HuH-7 (cell line): ENCODE measurements around the gene MED16.
"Not testable (repeated sequence)": the region's sequence is repeated elsewhere in the genome, so short reads cannot be mapped to it uniquely, and the experiment has no call there.

ENCODE experiments used
- DNase-seq: peaks from one replicate; pipeline ENCODE4 v3.0.0; 2011; ENCODE audit warnings: low spot score

MED16 gene

DNA sequence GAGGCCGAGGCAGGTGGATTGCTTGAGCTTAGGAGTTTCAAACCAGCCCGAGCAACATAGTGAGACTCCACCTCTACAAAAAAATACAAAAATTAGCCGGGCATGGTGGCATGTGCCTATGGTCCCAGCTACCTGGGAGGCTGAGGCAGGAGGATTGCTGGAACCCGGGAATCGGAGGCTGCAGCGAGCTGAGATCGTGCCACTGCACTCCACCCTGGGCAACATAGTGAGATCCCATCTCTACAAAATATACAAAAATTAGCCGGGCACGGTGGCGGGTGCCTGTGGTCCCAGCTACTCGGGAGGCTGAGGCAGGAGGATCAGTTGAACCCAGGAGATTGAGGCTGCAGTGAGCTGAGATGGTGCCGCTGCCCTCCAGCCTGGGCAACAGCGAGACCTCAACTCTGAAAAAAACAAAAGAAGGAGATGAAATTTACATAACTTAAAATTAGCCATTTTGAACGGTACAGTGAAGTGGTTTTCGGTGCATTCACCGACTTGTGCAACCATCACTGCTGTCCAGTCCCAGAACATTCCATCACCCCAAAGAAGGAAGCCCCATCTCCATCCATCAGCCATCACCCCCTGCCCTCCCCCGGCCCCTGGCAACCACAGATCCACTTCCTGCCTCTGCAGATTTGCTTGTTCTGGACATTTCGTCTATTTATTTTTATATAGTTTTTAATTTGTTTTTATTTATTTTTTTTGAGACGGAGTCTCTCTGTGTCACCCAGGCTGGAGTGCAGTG, 66.9 kb downstream of the MED16 start:
- no peak for DNase-seq

DNA sequence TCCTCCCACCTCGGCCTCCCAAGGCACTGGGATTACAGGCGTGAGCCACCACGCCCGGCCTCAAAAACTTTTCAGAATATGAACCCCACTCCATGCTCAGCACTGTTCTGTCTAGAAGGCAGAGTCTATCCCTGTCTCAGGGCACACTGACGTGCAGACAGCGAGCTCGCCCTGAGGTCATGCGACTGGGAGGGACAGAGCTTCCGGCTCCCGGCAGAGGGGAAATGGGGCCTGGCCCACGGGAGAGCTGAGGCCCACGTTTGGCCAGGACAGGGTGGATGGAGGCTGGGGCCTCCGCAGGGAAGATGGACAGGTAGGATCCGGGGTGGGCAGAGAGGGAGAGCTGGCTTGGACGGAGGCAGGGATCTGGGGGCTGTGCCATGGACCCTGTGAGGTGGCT, 68.1 kb downstream of the MED16 start:
- DNase-seq, result no peak

DNA sequence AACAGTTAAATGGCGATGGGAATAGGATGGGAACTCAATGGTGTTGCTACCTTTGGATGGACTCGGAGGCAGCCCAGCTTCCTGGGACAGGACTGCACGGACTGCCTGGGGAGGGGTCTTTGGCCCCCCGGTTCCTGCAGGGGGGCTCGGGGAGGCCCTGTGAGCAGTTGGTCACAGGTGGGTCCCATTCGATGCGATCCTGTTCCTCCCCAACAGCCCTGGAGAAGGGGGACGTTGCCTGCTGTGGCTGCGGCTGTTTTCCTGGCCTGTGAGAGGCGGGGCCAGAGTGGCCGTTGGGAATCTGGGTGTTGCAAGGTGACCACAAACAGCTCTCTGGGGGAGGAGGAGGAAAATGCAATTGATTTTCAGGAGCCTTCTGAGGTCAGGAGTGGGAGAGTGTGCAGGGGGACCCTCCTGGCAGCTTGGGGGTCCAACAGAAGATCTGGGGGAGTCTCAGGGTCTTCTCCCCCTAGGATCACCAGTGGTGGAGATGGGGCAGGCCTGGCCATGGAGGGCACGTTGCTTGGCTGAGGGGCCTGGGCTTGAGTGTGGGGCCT, 69.3 kb downstream of the MED16 start:
- peak; percentile 74 for DNase-seq

DNA sequence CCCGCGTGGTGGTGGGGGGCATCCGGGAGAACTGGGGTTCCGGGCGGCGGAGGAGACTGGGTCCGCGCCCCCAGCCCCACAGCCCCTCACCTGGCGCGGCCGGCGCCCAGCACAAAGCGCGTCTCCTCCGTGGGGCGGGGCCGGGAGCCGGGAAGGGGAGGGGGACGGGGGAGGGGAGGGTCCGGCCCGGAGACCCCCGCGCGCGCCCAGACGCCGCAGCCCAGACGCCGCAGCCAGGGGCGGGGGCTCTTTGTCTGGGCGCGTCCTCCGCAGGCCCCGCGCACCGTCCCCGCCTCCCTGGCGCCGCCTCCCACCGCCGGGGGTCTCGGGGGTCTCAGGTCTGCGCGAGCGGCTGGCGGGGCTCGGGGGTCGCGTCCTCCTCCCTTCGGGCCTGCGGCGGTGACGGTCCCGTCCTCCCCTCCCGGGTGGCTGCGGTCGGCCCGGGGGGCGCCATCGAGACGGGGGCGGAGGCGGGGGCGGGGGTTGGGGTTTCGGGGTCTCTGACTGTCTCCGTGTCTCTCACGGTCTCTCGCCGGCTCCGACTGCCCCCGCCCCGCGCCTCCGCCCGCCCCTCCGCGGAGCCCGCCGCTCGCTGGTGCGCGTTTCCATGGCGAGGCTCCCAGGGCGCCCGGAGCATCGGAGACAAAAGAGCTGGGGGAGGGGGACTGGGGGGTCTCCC, 71.0 kb downstream of the MED16 start, which contains the start of gene PLPPR3:
TSS of gene PLPPR3 (minus strand) at position 131 of the 679 bp plus-strand sequence. CDS start 396 bp downstream, outside the sequence.
- no peak for DNase-seq

DNA sequence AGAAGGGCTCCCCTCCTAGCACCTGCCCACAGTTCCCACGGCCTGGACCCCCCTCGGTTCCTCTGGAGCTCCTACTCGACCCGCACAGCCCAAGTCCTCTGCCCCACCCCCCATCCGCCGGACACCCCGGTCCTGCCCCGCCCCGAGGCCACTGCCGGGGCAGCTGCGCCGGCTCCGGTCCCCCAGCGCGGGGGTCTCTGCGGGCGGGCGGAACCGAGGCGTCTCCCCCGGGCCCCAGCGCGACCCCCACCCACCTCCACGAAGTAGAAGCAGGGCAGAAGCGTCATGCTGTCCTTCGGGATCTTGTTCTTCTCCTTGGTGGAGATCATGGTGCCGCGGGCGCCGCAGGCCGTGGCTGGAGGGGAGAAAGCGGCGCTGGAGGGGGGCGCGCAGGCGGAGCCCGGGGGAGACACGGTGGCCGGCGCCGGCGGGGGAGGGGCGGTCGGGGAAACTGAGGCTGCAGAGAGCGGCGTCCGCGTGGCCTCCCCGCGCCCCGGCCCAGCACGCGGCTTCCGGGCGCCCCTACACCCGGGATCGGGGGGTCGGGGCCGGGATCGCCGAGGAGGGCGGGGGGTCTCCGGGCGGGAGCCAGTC, 71.7 kb downstream of the MED16 start:
- peak; percentile 59 for DNase-seq

DNA sequence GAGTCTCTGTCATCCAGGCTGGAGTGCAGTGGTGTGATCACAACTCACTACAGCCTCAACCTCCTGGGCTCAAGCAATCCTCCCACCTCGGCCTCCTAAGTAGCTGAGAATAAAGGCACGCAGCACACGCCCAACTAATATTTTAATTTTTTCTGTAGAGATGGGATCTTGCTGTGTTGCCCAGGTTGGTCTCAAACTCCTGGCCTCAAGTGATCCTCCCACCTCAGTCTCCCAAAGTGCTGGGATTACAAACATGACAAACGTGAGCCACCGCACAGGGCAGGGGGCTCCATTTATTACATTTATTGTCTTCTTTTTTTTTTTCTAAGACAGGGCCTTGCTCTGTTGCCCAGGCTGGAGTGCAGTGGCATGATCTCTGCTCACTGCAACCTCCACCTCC, 72.8 kb downstream of the MED16 start:
- not testable (repeated sequence) for DNase-seq
